Body of pancreas (tissue), 4 donors: Measurements from ENCODE around the gene ANAPC2. TPM values are rescaled to one million over a fixed set of nuclear protein-coding genes. Genes with fewer than 3 reads are reported as not detected.

Experiments used
- ATAC-seq: fragments of 150-250 bp; one replicate; pipeline ENCODE4 v1.9.1; 2016
- DNase-seq, 4 donors: peaks; one replicate each; pipeline ENCODE4 v3.0.0-alpha.2; 2019
- H3K27ac ChIP-seq, 4 donors: fragments of 200-600 bp; sonication (generic); 1 replicate in 3 of 4; 2 replicates in 1 of 4; pipeline versions ENCODE4 v1.5.1 to v1.6.1; 2016 to 2019; ENCODE audit warnings: mild to moderate bottlenecking in 1 of 4, mixed read lengths in 1 of 4, moderate library complexity in 1 of 4
- H3K27me3 ChIP-seq, 2 donors: fragments of 200-600 bp; sonication (generic); one replicate each; pipeline ENCODE4 v1.6.0; 2016; ENCODE audit warnings: mild to moderate bottlenecking in 1 of 2
- H3K36me3 ChIP-seq, 2 donors: fragments of 200-600 bp; sonication (generic); replicated peaks in 1 of 2; 2 replicates each; pipeline ENCODE4 v1.5.1; 2016; ENCODE audit warnings: low read depth in 2 of 2; ENCODE audit not compliant: insufficient read depth in 1 of 2
- H3K4me1 ChIP-seq: fragments of 200-600 bp; sonication (generic); one replicate; pipeline ENCODE4 v1.6.0; 2016
- H3K4me3 ChIP-seq, 2 donors: fragments of 200-600 bp; sonication (generic); 1 replicate in 1 of 2; 2 replicates in 1 of 2; pipeline ENCODE4 v1.5.1; 2016 to 2019
- H3K9me3 ChIP-seq, 3 donors: fragments of 200-600 bp; sonication (generic); 1 replicate in 2 of 3; 2 replicates in 1 of 3; pipeline ENCODE4 v1.5.1; 2016
- CTCF ChIP-seq, 7 experiments: fragments of 450-650 bp in 4 of 7; fragments of 200-600 bp in 3 of 7; sonication (generic) in 3 of 7; IDR thresholded peaks; one replicate each; pipeline ENCODE4 v1.5.1; 2016 to 2019; ENCODE audit warnings: antibody characterized with exemption in 7 of 7
- POLR2A ChIP-seq, 3 donors: fragments of 450-650 bp; IDR thresholded peaks; one replicate each; pipeline ENCODE4 v1.6.1; 2016; ENCODE audit warnings: antibody characterized with exemption in 3 of 3, mild to moderate bottlenecking in 2 of 3
- WGBS, 2 donors: methylation state at CpG; one replicate each; pipeline ENCODE4 v1.1.5; 2017; 5-methylcytosine and 5-hydroxymethylcytosine counted together
- intact Hi-C: fragments of 100-400 bp; cut with DNase I; formaldehyde crosslinking; loops from one replicate; pipeline ENCODE4 v1.15.1; 2023
- total RNA-seq, 2 donors: library from RNA; depleted of rRNA; stranded (reverse); fragments of >200 nt; gene quantifications; one replicate each; pipeline ENCODE4 v1.1.0, GENCODE V29; 2016

Gene ANAPC2
- total RNA-seq, 2 donors from 2014 or later = 24.1 to 51.7 TPM

- DNase-seq (peak in 3 of 4 donors; percentile 37 to 47 (median 42)), ATAC-seq (no peak)
- peak within 1 kb of the TSS; percentile 83 to 96 (median 88) for H3K27ac ChIP-seq
- H3K36me3 ChIP-seq = no peaks in the 10 kb centered on the region
- H3K9me3 ChIP-seq = no peaks in the 10 kb centered on the region
- WGBS, 2 donors = 8 to 12% methylated on average over 5 to 86 of the region's 88 CpGs
- intact Hi-C loops = no loop called here
- no peak within 1 kb of the TSS for H3K4me3 ChIP-seq
- TF ChIP-seq POLR2A (IDR thresholded peaks at IDR 0.05) (no peak), CTCF (IDR thresholded peaks at IDR 0.05) (no peak)
- peaks cover 65% of the 10 kb centered on the region for H3K4me1 ChIP-seq
- no peaks in the 10 kb centered on the region for H3K27me3 ChIP-seq
Observed at GRCh38 chr9:137222190-137223077, 34.1 kb upstream of the ANAPC2 start, which contains the start of gene RNF208. RNF208 (minus strand) TSS chr9:137222240; CDS start chr9:137221212, 1,028 bp downstream.

- H3K36me3 ChIP-seq = no peaks in the 10 kb centered on the region
- TF ChIP-seq POLR2A (IDR thresholded peaks at IDR 0.05) = no peak
- no peak for TF ChIP-seq CTCF (IDR thresholded peaks at IDR 0.05)
- peak in 3 of 4 donors; percentile 39 to 45 (median 44) for DNase-seq
Observed at GRCh38 chr9:137221506-137222111, 33.2 kb upstream of the ANAPC2 start.

GRCh38 chr9:137221095-137221505, 32.7 kb upstream of the ANAPC2 start:
- H3K4me1 ChIP-seq = peaks cover 61% of the 10 kb centered on the region
- peak overlapping the region; percentile 37 to 83 (median 57) for H3K27ac ChIP-seq
- DNase-seq (no peak), ATAC-seq (no peak)
- no peaks in the 10 kb centered on the region for H3K27me3 ChIP-seq
- H3K36me3 ChIP-seq = no peaks in the 10 kb centered on the region
- no peak overlapping the region for H3K4me3 ChIP-seq
- WGBS, 2 donors = 83% methylated on average over 9 of the region's 14 CpGs; no CpG with 5 or more reads in 1 of the 2 donors
- H3K9me3 ChIP-seq = no peaks in the 10 kb centered on the region
- TF ChIP-seq CTCF (IDR thresholded peaks at IDR 0.05) = no peak
- TF ChIP-seq POLR2A (IDR thresholded peaks at IDR 0.05) = no peak
- intact Hi-C loops = no loop called here

More at GRCh38 chr9:137221506-137222111, 33.2 kb upstream of the ANAPC2 start:
- Histone ChIP-seq H3K9me3 (no peaks in the 10 kb centered on the region), H3K27ac (peak overlapping the region; percentile 37 to 83 (median 57)), H3K27me3 (no peaks in the 10 kb centered on the region), H3K4me3 (no peak overlapping the region), H3K4me1 (peaks cover 63% of the 10 kb centered on the region)
- ATAC-seq = no peak
- intact Hi-C loops = no loop called here
- 7% methylated on average over 38 of the region's 61 CpGs; no CpG with 5 or more reads in 1 of the 2 donors for WGBS, 2 donors

- TF ChIP-seq POLR2A (IDR thresholded peaks at IDR 0.05) (no peak), CTCF (IDR thresholded peaks at IDR 0.05) (no peak)
- no peak for ATAC-seq
- Histone ChIP-seq H3K27me3 (no peaks in the 10 kb centered on the region), H3K4me3 (no peak overlapping the region), H3K9me3 (no peaks in the 10 kb centered on the region), H3K4me1 (peaks cover 61% of the 10 kb centered on the region), H3K27ac (peak overlapping the region in 1 of 4 donors; percentile 79), H3K36me3 (no peaks in the 10 kb centered on the region)
- DNase-seq = peak in 1 of 4 donors; percentile 29
- 84 to 85% methylated on average over 10 to 39 of the region's 52 CpGs for WGBS, 2 donors
- intact Hi-C loops = no loop called here
Observed at GRCh38 chr9:137220317-137221094, 32.1 kb upstream of the ANAPC2 start.
